Karpas-422 (cell line): ENCODE data around the gene TPD52L1. TPM values are rescaled to one million over a fixed set of nuclear protein-coding genes. Genes with fewer than 3 reads are reported as not detected.

ENCODE experiments used
- DNase-seq: peaks from one replicate; pipeline ENCODE4 v3.0.0-alpha.2; 2015
- H2AFZ ChIP-seq: fragments of 200-600 bp; sonication (generic); 2 replicates; pipeline ENCODE4 v1.6.1; 2014; ENCODE audit warnings: antibody characterized with exemption, low read length, mixed read lengths
- H3K27ac ChIP-seq: fragments of 200-600 bp; sonication (generic); 2 replicates; pipeline ENCODE4 v1.5.1; 2014; ENCODE audit warnings: mild to moderate bottlenecking, low read length, moderate library complexity
- H3K27me3 ChIP-seq: fragments of 200-600 bp; sonication (generic); 2 replicates; pipeline ENCODE4 v1.6.1; 2014; ENCODE audit warnings: low read length, mixed read lengths
- H3K36me3 ChIP-seq: fragments of 200-600 bp; sonication (generic); 2 replicates; pipeline ENCODE4 v1.6.1; 2014; ENCODE audit warnings: low read length, mixed read lengths; ENCODE audit not compliant: insufficient read depth
- H3K4me1 ChIP-seq: fragments of 200-600 bp; sonication (generic); 2 replicates; pipeline ENCODE4 v1.6.1; 2014; ENCODE audit warnings: mild to moderate bottlenecking, low read length, mixed read lengths
- H3K4me2 ChIP-seq: fragments of 200-600 bp; sonication (generic); 2 replicates; pipeline ENCODE4 v1.6.1; 2014; ENCODE audit warnings: low read length, low read depth, mild to moderate bottlenecking; ENCODE audit not compliant: poor library complexity, severe bottlenecking
- H3K4me3 ChIP-seq: fragments of 200-600 bp; sonication (generic); 2 replicates; pipeline ENCODE4 v1.5.1; 2014; ENCODE audit warnings: mild to moderate bottlenecking, antibody characterized with exemption, low read length, mixed read lengths
- H3K79me2 ChIP-seq: fragments of 200-600 bp; sonication (generic); 2 replicates; pipeline ENCODE4 v1.6.1; 2014; ENCODE audit warnings: mild to moderate bottlenecking, low read length, mixed read lengths
- H3K9ac ChIP-seq: fragments of 200-600 bp; sonication (generic); 2 replicates; pipeline ENCODE4 v1.6.0; 2014; ENCODE audit warnings: low read length
- H3K9me2 ChIP-seq: fragments of 200-600 bp; sonication (generic), shearing (Covaris generic); replicated peaks from 2 replicates; pipeline ENCODE4 v1.6.0; 2014; ENCODE audit warnings: mild to moderate bottlenecking, low read length, moderate library complexity; ENCODE audit not compliant: insufficient read depth
- H3K9me3 ChIP-seq: fragments of 300-700, 200-600 bp; sonication (generic); 2 replicates; pipeline ENCODE4 v1.6.1; 2014; ENCODE audit warnings: low read length, mixed read lengths
- H4K20me1 ChIP-seq: fragments of 200-600 bp; sonication (generic); 2 replicates; pipeline ENCODE4 v1.6.1; 2014; ENCODE audit warnings: mild to moderate bottlenecking, antibody characterized with exemption, low read length, low read depth; ENCODE audit not compliant: insufficient read depth
- total RNA-seq: library from RNA; depleted of rRNA; stranded (reverse); fragments of >200 nt; shearing (Covaris generic); gene quantifications from 2 replicates; pipeline ENCODE4 v1.2.3, GENCODE V29; 2014; ENCODE audit warnings: low replicate concordance

The TPD52L1 gene
- total RNA-seq, 1 experiment from 2014 or later: not detected

- Histone ChIP-seq H3K36me3 (no peaks in the 10 kb centered on the region), H3K4me1 (no peaks in the 10 kb centered on the region), H3K79me2 (no peaks in the 10 kb centered on the region), H4K20me1 (no peaks in the 10 kb centered on the region), H3K4me2 (no peak overlapping the region), H3K27ac (no peak overlapping the region), H3K9me3 (no peaks in the 10 kb centered on the region), H3K4me3 (no peak overlapping the region), H3K27me3 (no peaks in the 10 kb centered on the region), H3K9me2 (no peaks in the 10 kb centered on the region), H3K9ac (no peak overlapping the region), H2AFZ (no peak overlapping the region)
- DNase-seq: peak; percentile 28
Observed at GRCh38 chr6:125149256-125150144, 4.1 kb upstream of the TPD52L1 start.

GRCh38 chr6:125151700-125152099 lies 1.9 kb upstream of the TPD52L1 start:
- H3K9me2 ChIP-seq: no peaks in the 10 kb centered on the region
- H3K79me2 ChIP-seq: no peaks in the 10 kb centered on the region
- H3K27me3 ChIP-seq: no peaks in the 10 kb centered on the region
- no peaks in the 10 kb centered on the region for H4K20me1 ChIP-seq
- H3K4me2 ChIP-seq: no peak overlapping the region
- no peaks in the 10 kb centered on the region for H3K9me3 ChIP-seq
- H3K4me3 ChIP-seq: no peak overlapping the region
- H3K4me1 ChIP-seq: no peaks in the 10 kb centered on the region
- H2AFZ ChIP-seq: no peak overlapping the region
- DNase-seq: peak; percentile 35
- H3K9ac ChIP-seq: no peak overlapping the region
- H3K36me3 ChIP-seq: no peaks in the 10 kb centered on the region
- no peak overlapping the region for H3K27ac ChIP-seq

GRCh38 chr6:125154118-125154760 lies 666 bp downstream of the TPD52L1 start:
- H3K79me2 ChIP-seq: no peaks in the 10 kb centered on the region
- H3K4me3 ChIP-seq: no peak overlapping the region
- H3K9me3 ChIP-seq: no peaks in the 10 kb centered on the region
- H3K27ac ChIP-seq: no peak overlapping the region
- H2AFZ ChIP-seq: no peak overlapping the region
- H4K20me1 ChIP-seq: no peaks in the 10 kb centered on the region
- no peaks in the 10 kb centered on the region for H3K4me1 ChIP-seq
- no peak overlapping the region for H3K9ac ChIP-seq
- H3K9me2 ChIP-seq: no peaks in the 10 kb centered on the region
- no peaks in the 10 kb centered on the region for H3K36me3 ChIP-seq
- H3K4me2 ChIP-seq: no peak overlapping the region
- no peaks in the 10 kb centered on the region for H3K27me3 ChIP-seq
- DNase-seq: peak; percentile 25

- Histone ChIP-seq H3K4me3 (no peak overlapping the region), H3K4me2 (no peak overlapping the region), H3K9ac (no peak overlapping the region), H3K36me3 (no peaks in the 10 kb centered on the region), H3K79me2 (no peaks in the 10 kb centered on the region), H2AFZ (no peak overlapping the region), H3K9me2 (no peaks in the 10 kb centered on the region), H3K9me3 (no peaks in the 10 kb centered on the region), H3K27me3 (no peaks in the 10 kb centered on the region), H3K27ac (no peak overlapping the region), H4K20me1 (no peaks in the 10 kb centered on the region), H3K4me1 (no peaks in the 10 kb centered on the region)
- DNase-seq: peak; percentile 23
Observed at GRCh38 chr6:125154761-125155135, 1.2 kb downstream of the TPD52L1 start.

- Histone ChIP-seq H2AFZ (no peak overlapping the region), H3K79me2 (no peaks in the 10 kb centered on the region), H3K27me3 (no peaks in the 10 kb centered on the region), H3K36me3 (no peaks in the 10 kb centered on the region), H3K4me1 (no peaks in the 10 kb centered on the region), H3K4me2 (no peak overlapping the region), H3K9ac (no peak overlapping the region), H3K9me2 (no peaks in the 10 kb centered on the region), H3K27ac (no peak overlapping the region), H3K9me3 (no peaks in the 10 kb centered on the region), H3K4me3 (no peak overlapping the region), H4K20me1 (no peaks in the 10 kb centered on the region)
- peak; percentile 22 for DNase-seq
Observed at GRCh38 chr6:125155344-125155743, 1.8 kb downstream of the TPD52L1 start.

- H3K36me3 ChIP-seq: no peaks in the 10 kb centered on the region
- H2AFZ ChIP-seq: no peak overlapping the region
- H3K27me3 ChIP-seq: no peaks in the 10 kb centered on the region
- no peaks in the 10 kb centered on the region for H3K79me2 ChIP-seq
- DNase-seq: no peak
- no peak overlapping the region for H3K9ac ChIP-seq
- H4K20me1 ChIP-seq: no peaks in the 10 kb centered on the region
- H3K27ac ChIP-seq: no peak overlapping the region
- H3K4me1 ChIP-seq: no peaks in the 10 kb centered on the region
- no peak overlapping the region for H3K4me2 ChIP-seq
- no peaks in the 10 kb centered on the region for H3K9me2 ChIP-seq
- H3K9me3 ChIP-seq: no peaks in the 10 kb centered on the region
- no peak overlapping the region for H3K4me3 ChIP-seq
Observed at GRCh38 chr6:125156496-125156895, 2.9 kb downstream of the TPD52L1 start.

- no peak overlapping the region for H3K9ac ChIP-seq
- no peak overlapping the region for H2AFZ ChIP-seq
- no peak for DNase-seq
- no peaks in the 10 kb centered on the region for H3K9me2 ChIP-seq
- no peak overlapping the region for H3K27ac ChIP-seq
- no peaks in the 10 kb centered on the region for H3K79me2 ChIP-seq
- H3K9me3 ChIP-seq: no peaks in the 10 kb centered on the region
- no peaks in the 10 kb centered on the region for H4K20me1 ChIP-seq
- no peaks in the 10 kb centered on the region for H3K36me3 ChIP-seq
- H3K4me2 ChIP-seq: no peak overlapping the region
- no peaks in the 10 kb centered on the region for H3K4me1 ChIP-seq
- H3K4me3 ChIP-seq: no peak overlapping the region
- H3K27me3 ChIP-seq: no peaks in the 10 kb centered on the region
Observed at GRCh38 chr6:125157280-125157679, 3.7 kb downstream of the TPD52L1 start.

- Histone ChIP-seq H3K4me3 (no peak overlapping the region), H3K9ac (no peak overlapping the region), H3K27ac (no peak overlapping the region), H3K4me1 (no peaks in the 10 kb centered on the region), H3K9me3 (no peaks in the 10 kb centered on the region), H3K27me3 (no peaks in the 10 kb centered on the region), H4K20me1 (no peaks in the 10 kb centered on the region), H3K4me2 (no peak overlapping the region), H3K9me2 (no peaks in the 10 kb centered on the region), H3K36me3 (no peaks in the 10 kb centered on the region), H2AFZ (no peak overlapping the region), H3K79me2 (no peaks in the 10 kb centered on the region)
- no peak for DNase-seq
Observed at GRCh38 chr6:125157725-125158124, 4.2 kb downstream of the TPD52L1 start.
